Tibial artery (tissue), 4 donors: ENCODE data around the gene RASAL2.

Experiments used
- DNase-seq, 2 donors: peaks; one replicate each; pipeline ENCODE4 v3.0.0-alpha.2; 2019
- H3K27ac ChIP-seq, 2 donors: fragments of 200-600 bp; sonication (generic) in 1 of 2; 1 replicate in 1 of 2; 2 replicates in 1 of 2; pipeline ENCODE4 v1.5.1; 2018 to 2019; ENCODE audit warnings: mild to moderate bottlenecking in 1 of 2
- H3K27me3 ChIP-seq, 2 donors: fragments of 200-600 bp; sonication (generic) in 1 of 2; one replicate each; pipeline versions ENCODE4 v1.5.1 to v1.6.0; 2016 to 2019
- H3K36me3 ChIP-seq, 3 donors: fragments of 200-600 bp; sonication (generic) in 2 of 3; one replicate each; pipeline ENCODE4 v1.5.1; 2016 to 2019; ENCODE audit warnings: mild to moderate bottlenecking in 2 of 3
- H3K4me1 ChIP-seq, 4 donors: fragments of 200-600 bp; sonication (generic) in 2 of 4; 1 replicate in 3 of 4; 2 replicates in 1 of 4; pipeline ENCODE4 v1.5.1; 2016 to 2019
- H3K4me3 ChIP-seq, 2 donors: fragments of 200-600 bp; sonication (generic) in 1 of 2; 1 replicate in 1 of 2; 2 replicates in 1 of 2; pipeline ENCODE4 v1.5.1; 2018 to 2019; ENCODE audit warnings: mild to moderate bottlenecking in 2 of 2
- H3K9me3 ChIP-seq, 3 donors: fragments of 200-600 bp; sonication (generic) in 1 of 3; one replicate each; pipeline ENCODE4 v1.5.1; 2016 to 2019
- CTCF ChIP-seq, 2 experiments: fragments of 200-600 bp in 1 of 2; fragments of 450-650 bp in 1 of 2; IDR thresholded peaks; one replicate each; pipeline ENCODE4 v1.5.1; 2017 to 2019; ENCODE audit warnings: antibody characterized with exemption in 2 of 2, mild to moderate bottlenecking in 1 of 2, moderate library complexity in 1 of 2
- intact Hi-C: fragments of 100-400 bp; cut with DNase I; formaldehyde crosslinking; loops from one replicate; pipeline ENCODE4 v1.15.0; 2023; ENCODE audit warnings: low total_unique reads

Gene RASAL2

GRCh38 chr1:178461701-178462100, 367.8 kb downstream of the RASAL2 start:
- Histone ChIP-seq H3K36me3 (peaks cover 31 to 32% (median 31%) of the 10 kb centered on the region in 3 donors), H3K4me3 (no peak overlapping the region), H3K27me3 (no peaks in the 10 kb centered on the region), H3K9me3 (no peaks in the 10 kb centered on the region), H3K27ac (no peak overlapping the region), H3K4me1 (peaks cover 0 to 20% (median 6%) of the 10 kb centered on the region in 4 donors)
- intact Hi-C loops: no loop called here
- DNase-seq: no peak
- no peak for TF ChIP-seq CTCF (IDR thresholded peaks at IDR 0.05)

- Histone ChIP-seq H3K9me3 (no peaks in the 10 kb centered on the region), H3K27ac (no peak overlapping the region), H3K36me3 (peaks cover 32 to 35% (median 34%) of the 10 kb centered on the region in 3 donors), H3K4me3 (no peak overlapping the region), H3K4me1 (peaks cover 0 to 20% (median 6%) of the 10 kb centered on the region in 4 donors), H3K27me3 (no peaks in the 10 kb centered on the region)
- TF ChIP-seq CTCF (IDR thresholded peaks at IDR 0.05): no peak
- intact Hi-C loops: no loop called here
- no peak for DNase-seq
Measured at GRCh38 chr1:178464141-178464540, 370.2 kb downstream of the RASAL2 start.

- no peak overlapping the region for H3K4me3 ChIP-seq
- no peak for TF ChIP-seq CTCF (IDR thresholded peaks at IDR 0.05)
- H3K9me3 ChIP-seq: no peaks in the 10 kb centered on the region
- H3K27me3 ChIP-seq: no peaks in the 10 kb centered on the region
- H3K4me1 ChIP-seq: peaks cover 0 to 20% (median 6%) of the 10 kb centered on the region in 4 donors
- DNase-seq: no peak
- H3K36me3 ChIP-seq: peaks cover 36 to 38% (median 38%) of the 10 kb centered on the region in 3 donors
- no peak overlapping the region for H3K27ac ChIP-seq
- intact Hi-C loops: no loop called here
Measured at GRCh38 chr1:178464566-178464965, 370.7 kb downstream of the RASAL2 start.

GRCh38 chr1:178465011-178465410, 371.1 kb downstream of the RASAL2 start:
- no peak for DNase-seq
- Histone ChIP-seq H3K36me3 (peaks cover 37 to 42% (median 42%) of the 10 kb centered on the region in 3 donors), H3K9me3 (no peaks in the 10 kb centered on the region), H3K27ac (no peak overlapping the region), H3K27me3 (no peaks in the 10 kb centered on the region), H3K4me3 (no peak overlapping the region), H3K4me1 (peaks cover 0 to 20% (median 6%) of the 10 kb centered on the region in 4 donors)
- TF ChIP-seq CTCF (IDR thresholded peaks at IDR 0.05): no peak
- intact Hi-C loops: no loop called here

- Histone ChIP-seq H3K9me3 (no peaks in the 10 kb centered on the region), H3K4me3 (no peak overlapping the region), H3K27me3 (no peaks in the 10 kb centered on the region), H3K27ac (no peak overlapping the region), H3K4me1 (peaks cover 0 to 20% (median 6%) of the 10 kb centered on the region in 4 donors), H3K36me3 (peaks cover 54 to 59% (median 56%) of the 10 kb centered on the region in 3 donors)
- intact Hi-C loops: no loop called here
- TF ChIP-seq CTCF (IDR thresholded peaks at IDR 0.05): no peak
- no peak for DNase-seq
Measured at GRCh38 chr1:178467837-178468236, 373.9 kb downstream of the RASAL2 start.
